GM19023 (cell line): ENCODE results near the gene DENND6A.
"Not testable (repeated sequence)": the region's sequence is repeated elsewhere in the genome, so short reads cannot be mapped to it uniquely, and the experiment has no call there.

Experiments used
- ATAC-seq: cut with Tn5 transposase; IDR thresholded peaks from one replicate; pipeline ENCODE4 v1.9.1; 2021; ENCODE audit warnings: mild to moderate bottlenecking, moderate library complexity; ENCODE audit not compliant: unreplicated experiment

Gene DENND6A, protein sequence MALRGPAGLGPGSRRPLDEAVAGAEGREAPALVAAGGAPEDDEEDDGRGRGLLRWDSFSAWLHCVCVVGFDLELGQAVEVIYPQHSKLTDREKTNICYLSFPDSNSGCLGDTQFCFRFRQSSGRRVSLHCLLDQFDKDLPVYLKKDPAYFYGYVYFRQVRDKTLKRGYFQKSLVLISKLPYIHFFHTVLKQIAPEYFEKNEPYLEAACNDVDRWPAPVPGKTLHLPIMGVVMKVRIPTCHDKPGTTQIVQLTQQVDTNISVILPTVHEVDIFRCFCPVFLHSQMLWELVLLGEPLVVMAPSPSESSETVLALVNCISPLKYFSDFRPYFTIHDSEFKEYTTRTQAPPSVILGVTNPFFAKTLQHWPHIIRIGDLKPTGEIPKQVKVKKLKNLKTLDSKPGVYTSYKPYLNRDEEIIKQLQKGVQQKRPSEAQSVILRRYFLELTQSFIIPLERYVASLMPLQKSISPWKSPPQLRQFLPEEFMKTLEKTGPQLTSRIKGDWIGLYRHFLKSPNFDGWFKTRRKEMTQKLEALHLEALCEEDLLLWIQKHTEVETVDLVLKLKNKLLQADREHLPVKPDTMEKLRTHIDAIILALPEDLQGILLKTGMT

DNA sequence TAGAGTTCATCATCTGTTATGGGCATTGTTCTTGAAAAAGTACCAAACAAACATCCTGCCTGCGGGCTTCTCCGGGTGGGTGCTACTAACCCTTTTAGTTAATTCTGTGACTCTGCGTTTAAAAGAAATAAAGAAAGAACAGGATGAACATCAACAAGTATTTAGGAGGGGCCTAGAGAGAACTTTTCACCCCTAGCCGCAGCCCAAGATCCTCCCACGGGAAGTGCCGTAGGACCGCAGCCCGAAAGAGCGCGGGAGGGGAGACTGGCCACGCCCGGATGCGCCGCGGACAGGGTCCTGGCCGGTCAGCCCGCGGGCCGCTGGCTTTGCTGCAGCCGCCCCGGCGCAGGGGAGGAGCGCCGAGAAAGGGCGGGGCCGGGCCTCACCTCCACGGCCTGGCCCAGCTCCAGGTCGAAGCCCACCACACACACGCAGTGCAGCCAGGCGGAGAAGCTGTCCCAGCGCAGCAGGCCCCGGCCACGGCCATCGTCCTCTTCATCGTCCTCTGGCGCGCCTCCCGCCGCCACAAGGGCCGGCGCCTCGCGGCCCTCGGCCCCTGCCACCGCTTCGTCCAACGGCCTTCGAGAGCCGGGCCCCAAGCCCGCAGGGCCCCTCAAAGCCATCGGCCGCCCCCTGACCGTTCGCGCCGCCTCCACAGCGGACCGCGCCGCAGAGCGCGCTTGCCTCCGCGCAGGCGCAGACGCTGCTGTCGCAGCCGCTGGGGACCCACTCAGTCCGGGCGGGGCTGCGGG, at the start of gene DENND6A:
Gene DENND6A, minus strand, starts transcription at position 682 of the 752 bp plus-strand sequence. Its CDS starts 59 bp downstream, at position 623.
- peak; percentile 84 for ATAC-seq

DNA sequence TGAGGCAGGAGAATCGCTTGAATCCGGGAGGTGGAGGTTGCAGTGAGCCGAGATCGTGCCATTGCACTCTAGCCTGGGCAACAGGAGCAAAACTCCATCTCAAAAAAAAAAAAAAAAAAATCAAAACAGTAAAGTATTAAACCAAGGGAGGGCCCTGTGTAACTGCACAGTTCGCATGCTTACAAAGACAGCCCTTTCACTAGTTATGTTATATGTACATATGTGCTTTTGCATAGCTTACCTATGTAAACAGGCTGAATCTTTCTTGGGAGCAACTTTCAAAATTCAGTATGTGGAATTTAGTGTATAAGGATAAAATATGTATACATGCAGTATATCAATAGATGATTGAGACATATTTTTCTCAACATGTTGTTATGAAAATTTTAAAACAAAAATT, 47.1 kb upstream of the DENND6A start:
- no peak for ATAC-seq

DNA sequence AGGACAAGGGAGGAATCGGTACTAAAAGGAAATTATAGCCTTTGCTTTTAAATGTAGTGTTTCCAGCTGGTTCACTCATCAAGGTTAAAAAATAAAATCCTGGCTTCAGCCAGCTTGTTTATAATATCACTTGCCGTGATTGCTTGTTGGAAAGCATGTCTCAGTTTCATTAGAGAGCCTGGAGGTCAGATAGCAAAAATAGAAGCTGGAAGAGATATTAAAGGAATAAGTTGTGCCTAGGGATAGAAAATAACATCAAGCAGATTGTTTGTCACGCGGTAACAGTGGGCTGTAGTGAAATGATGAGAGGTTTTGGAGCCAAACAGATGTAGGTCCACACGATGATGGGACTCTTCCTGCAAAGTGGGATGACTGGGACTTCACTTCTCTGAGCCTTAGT, 45.5 kb upstream of the DENND6A start:
- ATAC-seq: no peak

DNA sequence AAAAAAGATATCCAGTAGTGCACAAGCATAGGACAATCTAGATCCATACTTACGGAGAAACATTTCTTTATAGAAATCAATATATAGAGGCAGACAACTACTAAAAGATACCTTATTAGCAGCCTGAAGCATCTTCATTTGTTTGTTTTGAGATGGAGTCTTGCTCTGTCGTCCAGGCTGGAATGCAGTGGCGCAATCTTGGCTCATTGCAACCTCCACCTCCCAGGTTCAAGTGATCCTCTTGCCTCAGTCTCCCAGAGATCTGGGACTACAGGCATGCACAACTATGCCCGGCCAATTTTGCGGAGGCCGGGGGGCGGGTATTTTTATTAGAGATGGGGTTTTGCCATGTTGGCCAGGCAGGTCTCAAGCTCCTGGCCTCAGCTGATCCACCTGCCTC, 45.0 kb upstream of the DENND6A start:
- no peak for ATAC-seq

GRCh38 chr3:57735405-57735804, 42.5 kb upstream of the DENND6A start:
- ATAC-seq: no peak

- ATAC-seq: no peak
Observed at GRCh38 chr3:57733790-57734189, 40.9 kb upstream of the DENND6A start.

GRCh38 chr3:57731311-57731710, 38.4 kb upstream of the DENND6A start:
- ATAC-seq: no peak

- ATAC-seq: no peak
Observed at GRCh38 chr3:57730682-57731081, 37.8 kb upstream of the DENND6A start.

GRCh38 chr3:57729334-57730045, 36.6 kb upstream of the DENND6A start:
- ATAC-seq: no peak

GRCh38 chr3:57727106-57727505, 34.2 kb upstream of the DENND6A start:
- ATAC-seq: no peak

GRCh38 chr3:57726397-57726796, 33.5 kb upstream of the DENND6A start:
- no peak for ATAC-seq

DNA sequence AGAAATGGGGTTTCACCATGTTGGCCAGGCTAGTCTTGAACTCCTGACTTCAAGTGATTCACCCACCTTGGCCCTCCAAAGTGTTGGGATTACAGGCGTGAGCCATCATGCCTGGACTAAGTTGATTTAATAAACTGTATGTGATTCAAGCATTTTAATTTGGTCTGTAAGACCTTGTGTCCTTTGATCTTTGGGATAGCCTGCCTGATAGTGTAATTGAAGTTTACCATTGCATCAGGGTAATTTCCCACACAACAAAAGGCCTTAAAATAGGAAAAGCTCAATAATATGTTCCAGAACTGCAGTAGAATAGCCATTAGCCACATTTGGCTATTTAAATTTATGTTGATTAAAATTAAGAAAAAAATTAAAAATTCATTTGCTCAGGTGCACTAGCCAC, 25.2 kb upstream of the DENND6A start:
- ATAC-seq: no peak

DNA sequence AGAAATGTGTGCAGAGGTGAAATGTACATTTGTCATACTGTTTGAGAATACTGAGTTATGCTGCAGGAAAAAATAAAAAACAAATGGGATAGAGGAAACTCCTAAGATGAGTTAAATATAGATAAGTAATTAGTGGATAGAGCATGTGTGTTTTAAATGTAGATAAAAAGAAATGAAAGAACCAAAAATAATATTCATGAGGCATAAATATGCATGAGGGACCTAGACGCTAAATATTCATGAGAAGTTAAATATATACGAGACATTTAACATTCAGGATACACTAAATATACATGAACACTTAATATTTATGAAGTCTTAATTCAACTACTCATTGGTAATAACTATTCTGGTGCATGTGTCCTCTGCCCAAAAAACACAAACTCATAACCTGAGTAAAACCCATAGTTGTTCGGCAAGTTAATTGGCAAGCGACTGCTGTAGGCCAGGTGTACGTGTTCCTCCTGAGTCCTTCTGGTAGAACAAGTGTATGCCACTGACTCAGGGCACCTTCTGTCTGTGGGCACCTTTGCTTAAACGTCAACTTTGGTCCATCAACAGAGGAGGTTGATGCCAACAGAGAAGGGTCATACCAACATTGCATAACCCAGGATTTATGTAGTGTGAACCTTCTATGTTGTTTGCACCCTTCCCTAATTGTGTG, 24.5 kb upstream of the DENND6A start:
- ATAC-seq: no peak

GRCh38 chr3:57715686-57716085, 22.8 kb upstream of the DENND6A start:
- no peak for ATAC-seq

DNA sequence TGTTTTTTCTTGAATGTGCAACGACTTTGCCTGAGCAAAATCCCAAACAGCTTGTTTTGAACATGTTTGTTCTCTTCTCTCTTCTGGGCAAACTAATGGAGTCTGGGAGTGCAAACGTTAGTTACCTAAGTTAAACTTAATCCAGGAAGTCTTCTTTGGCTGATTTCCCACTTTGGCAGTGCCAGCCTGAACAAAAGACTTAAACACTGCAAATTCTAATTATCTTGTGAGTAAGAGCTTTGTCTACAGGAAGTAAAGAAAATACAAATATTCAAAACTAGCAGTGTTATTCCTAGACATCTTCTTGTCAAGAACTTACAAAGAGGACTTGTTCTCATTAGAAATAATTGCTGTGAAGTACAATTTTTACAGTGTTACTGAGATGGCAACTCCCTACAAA, 16.7 kb upstream of the DENND6A start:
- ATAC-seq: no peak

- no peak for ATAC-seq
Observed at GRCh38 chr3:57709031-57709430, 16.2 kb upstream of the DENND6A start.

- no peak for ATAC-seq
Observed at GRCh38 chr3:57706462-57706861, 13.6 kb upstream of the DENND6A start.

GRCh38 chr3:57705351-57705750, 12.5 kb upstream of the DENND6A start:
- not testable (repeated sequence) for ATAC-seq

DNA sequence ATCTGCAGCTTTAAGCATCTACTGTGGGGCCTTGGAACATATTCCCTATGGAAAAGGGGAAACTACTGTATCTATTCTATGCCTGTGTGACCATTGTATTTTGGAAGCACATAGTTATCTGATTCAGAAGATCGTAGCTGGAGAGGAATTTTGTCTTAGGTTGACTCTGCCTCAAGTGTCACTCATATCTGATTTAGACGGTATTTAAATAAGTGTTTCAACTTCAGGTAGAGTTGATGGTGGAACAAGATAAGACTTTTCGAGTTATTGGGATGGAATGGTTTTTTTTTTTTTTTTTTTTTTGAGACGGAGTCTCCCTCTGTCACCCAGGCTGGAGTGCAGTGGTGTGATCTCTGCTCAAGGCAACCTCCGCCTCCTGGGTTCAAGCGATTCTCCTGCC, 8.9 kb upstream of the DENND6A start:
- ATAC-seq: no peak

DNA sequence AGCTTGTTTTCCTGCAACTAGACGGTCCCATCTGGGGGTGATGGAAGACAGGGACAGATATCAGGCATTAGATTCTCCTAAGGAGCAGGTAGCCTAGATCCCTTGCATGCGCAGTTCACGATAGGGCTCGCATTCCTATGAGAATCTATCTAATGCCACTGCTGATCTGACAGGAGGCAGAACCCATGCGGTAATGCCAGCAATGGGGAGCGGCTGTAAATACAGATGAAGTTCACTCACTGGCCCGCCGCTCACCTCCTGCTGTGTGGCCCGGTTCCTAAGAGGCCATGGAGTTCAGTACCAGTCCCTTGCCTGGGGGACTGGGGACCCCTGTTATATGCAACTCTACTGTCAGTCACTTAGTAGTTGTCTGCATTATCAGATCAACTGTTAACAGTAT, 7.9 kb upstream of the DENND6A start:
- no peak for ATAC-seq

DNA sequence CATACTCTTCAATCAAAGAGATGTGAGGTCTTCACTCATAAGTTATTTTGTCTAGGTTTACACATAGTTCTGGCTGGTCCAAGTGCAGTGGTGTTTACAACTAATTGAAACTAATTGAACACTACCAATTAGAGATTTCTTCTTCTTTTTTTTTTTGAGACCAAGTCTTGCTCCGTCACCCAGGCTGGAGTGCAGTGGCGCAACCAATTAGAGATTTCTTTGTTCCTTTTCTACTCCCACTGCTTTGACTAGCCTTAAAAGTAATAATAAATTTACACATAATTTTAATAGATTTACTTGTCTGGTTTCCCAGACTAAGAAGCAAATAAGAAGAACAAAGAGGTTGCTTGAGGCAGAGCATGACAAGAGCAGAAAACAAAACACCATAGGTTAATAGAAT, 6.7 kb upstream of the DENND6A start:
- no peak for ATAC-seq
